GM18867 (cell line): ENCODE results near the gene SERTAD4.
"Not testable (repeated sequence)": the region's sequence is repeated elsewhere in the genome, so short reads cannot be mapped to it uniquely, and the experiment has no call there.

Experiments
- ATAC-seq: cut with Tn5 transposase; IDR thresholded peaks from one replicate; pipeline ENCODE4 v1.9.1; 2021; ENCODE audit warnings: mild to moderate bottlenecking, moderate library complexity; ENCODE audit not compliant: unreplicated experiment

SERTAD4 gene

GRCh38 chr1:210232511-210233215, at the start of gene SERTAD4:
Gene SERTAD4, plus strand, starts transcription at chr1:210232796. Its CDS starts 5,165 bp downstream, at chr1:210237961.
- no peak for ATAC-seq

- ATAC-seq: no peak
Observed at GRCh38 chr1:210185063-210185462, 47.5 kb upstream of the SERTAD4 start.

- not testable (repeated sequence) for ATAC-seq
Observed at GRCh38 chr1:210187849-210188606, 44.6 kb upstream of the SERTAD4 start.

GRCh38 chr1:210189426-210189825, 43.2 kb upstream of the SERTAD4 start:
- ATAC-seq: no peak

GRCh38 chr1:210195635-210196160, 36.9 kb upstream of the SERTAD4 start:
- ATAC-seq: no peak

- not testable (repeated sequence) for ATAC-seq
Observed at GRCh38 chr1:210196266-210196665, 36.3 kb upstream of the SERTAD4 start.

GRCh38 chr1:210198840-210199239, 33.8 kb upstream of the SERTAD4 start:
- ATAC-seq: no peak

- ATAC-seq: no peak
Observed at GRCh38 chr1:210200124-210200736, 32.4 kb upstream of the SERTAD4 start.

GRCh38 chr1:210201681-210202080, 30.9 kb upstream of the SERTAD4 start:
- ATAC-seq: no peak

GRCh38 chr1:210207597-210208450, 24.8 kb upstream of the SERTAD4 start:
- no peak for ATAC-seq

GRCh38 chr1:210213335-210213734, 19.3 kb upstream of the SERTAD4 start:
- no peak for ATAC-seq

- no peak for ATAC-seq
Observed at GRCh38 chr1:210214573-210215409, 17.8 kb upstream of the SERTAD4 start.

- no peak for ATAC-seq
Observed at GRCh38 chr1:210217482-210217881, 15.1 kb upstream of the SERTAD4 start.

- no peak for ATAC-seq
Observed at GRCh38 chr1:210218047-210218446, 14.5 kb upstream of the SERTAD4 start.

- no peak for ATAC-seq
Observed at GRCh38 chr1:210222340-210223006, 10.1 kb upstream of the SERTAD4 start.

- no peak for ATAC-seq
Observed at GRCh38 chr1:210223226-210223904, 9.2 kb upstream of the SERTAD4 start.

GRCh38 chr1:210228158-210228557, 4.4 kb upstream of the SERTAD4 start:
- ATAC-seq: no peak

- no peak for ATAC-seq
Observed at GRCh38 chr1:210230149-210230695, 2.4 kb upstream of the SERTAD4 start.
